Measurements from ENCODE around the gene RNF34. TPM values are rescaled to one million over a fixed set of nuclear protein-coding genes. Genes with fewer than 3 reads are reported as not detected.
"Not testable (repeated sequence)": the region's sequence is repeated elsewhere in the genome, so short reads cannot be mapped to it uniquely, and the experiment has no call there.

The RNF34 gene
- total RNA-seq, 1 donor from 2014 or later: 31.3 TPM

GRCh38 chr12:121378736-121379135, 21.2 kb upstream of the RNF34 start:
- H3K4me1 Mint-ChIP-seq (ENCODE audit: low read depth): no peaks in the 10 kb centered on the region

GRCh38 chr12:121379945-121380344, 20.0 kb upstream of the RNF34 start:
- no peak for DNase-seq (ENCODE audit: low spot score)
- H3K36me3 Mint-ChIP-seq (ENCODE audit: low read depth): no peaks in the 10 kb centered on the region
- TF ChIP-seq, protein P1, sequence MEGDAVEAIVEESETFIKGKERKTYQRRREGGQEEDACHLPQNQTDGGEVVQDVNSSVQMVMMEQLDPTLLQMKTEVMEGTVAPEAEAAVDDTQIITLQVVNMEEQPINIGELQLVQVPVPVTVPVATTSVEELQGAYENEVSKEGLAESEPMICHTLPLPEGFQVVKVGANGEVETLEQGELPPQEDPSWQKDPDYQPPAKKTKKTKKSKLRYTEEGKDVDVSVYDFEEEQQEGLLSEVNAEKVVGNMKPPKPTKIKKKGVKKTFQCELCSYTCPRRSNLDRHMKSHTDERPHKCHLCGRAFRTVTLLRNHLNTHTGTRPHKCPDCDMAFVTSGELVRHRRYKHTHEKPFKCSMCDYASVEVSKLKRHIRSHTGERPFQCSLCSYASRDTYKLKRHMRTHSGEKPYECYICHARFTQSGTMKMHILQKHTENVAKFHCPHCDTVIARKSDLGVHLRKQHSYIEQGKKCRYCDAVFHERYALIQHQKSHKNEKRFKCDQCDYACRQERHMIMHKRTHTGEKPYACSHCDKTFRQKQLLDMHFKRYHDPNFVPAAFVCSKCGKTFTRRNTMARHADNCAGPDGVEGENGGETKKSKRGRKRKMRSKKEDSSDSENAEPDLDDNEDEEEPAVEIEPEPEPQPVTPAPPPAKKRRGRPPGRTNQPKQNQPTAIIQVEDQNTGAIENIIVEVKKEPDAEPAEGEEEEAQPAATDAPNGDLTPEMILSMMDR (IDR thresholded peaks at IDR 0.05): no peak
- H3K4me1 Mint-ChIP-seq (ENCODE audit: low read depth): no peaks in the 10 kb centered on the region
- H3K4me3 Mint-ChIP-seq (ENCODE audit: unreplicated experiment): no peak overlapping the region
- no peak overlapping the region for H3K27ac Mint-ChIP-seq (ENCODE audit: unreplicated experiment)
- H3K9me3 Mint-ChIP-seq (ENCODE audit: low read depth): no peaks in the 10 kb centered on the region
- peaks cover 2% of the 10 kb centered on the region for H3K27me3 Mint-ChIP-seq (ENCODE audit: low read depth)

More at GRCh38 chr12:121378736-121379135, 21.2 kb upstream of the RNF34 start:
- H3K9me3 Mint-ChIP-seq (ENCODE audit: low read depth): no peaks in the 10 kb centered on the region
- H3K36me3 Mint-ChIP-seq (ENCODE audit: low read depth): no peaks in the 10 kb centered on the region
- peaks cover 2% of the 10 kb centered on the region for H3K27me3 Mint-ChIP-seq (ENCODE audit: low read depth)
- no peak overlapping the region for H3K4me3 Mint-ChIP-seq (ENCODE audit: unreplicated experiment)
- TF ChIP-seq, protein P1 (IDR thresholded peaks at IDR 0.05): no peak
- DNase-seq (ENCODE audit: low spot score): no peak
- no peak overlapping the region for H3K27ac Mint-ChIP-seq (ENCODE audit: unreplicated experiment)

- no peak overlapping the region for H3K4me3 Mint-ChIP-seq (ENCODE audit: unreplicated experiment)
- no peak overlapping the region for H3K27ac Mint-ChIP-seq (ENCODE audit: unreplicated experiment)
- H3K36me3 Mint-ChIP-seq (ENCODE audit: low read depth): no peaks in the 10 kb centered on the region
- no peaks in the 10 kb centered on the region for H3K4me1 Mint-ChIP-seq (ENCODE audit: low read depth)
- H3K9me3 Mint-ChIP-seq (ENCODE audit: low read depth): no peaks in the 10 kb centered on the region
- TF ChIP-seq, protein P1 (IDR thresholded peaks at IDR 0.05): peak; percentile 49
- DNase-seq (ENCODE audit: low spot score): no peak
- peaks cover 1% of the 10 kb centered on the region for H3K27me3 Mint-ChIP-seq (ENCODE audit: low read depth)
Observed at GRCh38 chr12:121383601-121384021, 16.3 kb upstream of the RNF34 start.

GRCh38 chr12:121384891-121385290, 15.0 kb upstream of the RNF34 start:
- not testable (repeated sequence) for H3K27ac Mint-ChIP-seq (ENCODE audit: unreplicated experiment); H3K27me3 Mint-ChIP-seq (ENCODE audit: low read depth); H3K9me3 Mint-ChIP-seq (ENCODE audit: low read depth); H3K4me1 Mint-ChIP-seq (ENCODE audit: low read depth); DNase-seq (ENCODE audit: low spot score); H3K4me3 Mint-ChIP-seq (ENCODE audit: unreplicated experiment); H3K36me3 Mint-ChIP-seq (ENCODE audit: low read depth)

DNA sequence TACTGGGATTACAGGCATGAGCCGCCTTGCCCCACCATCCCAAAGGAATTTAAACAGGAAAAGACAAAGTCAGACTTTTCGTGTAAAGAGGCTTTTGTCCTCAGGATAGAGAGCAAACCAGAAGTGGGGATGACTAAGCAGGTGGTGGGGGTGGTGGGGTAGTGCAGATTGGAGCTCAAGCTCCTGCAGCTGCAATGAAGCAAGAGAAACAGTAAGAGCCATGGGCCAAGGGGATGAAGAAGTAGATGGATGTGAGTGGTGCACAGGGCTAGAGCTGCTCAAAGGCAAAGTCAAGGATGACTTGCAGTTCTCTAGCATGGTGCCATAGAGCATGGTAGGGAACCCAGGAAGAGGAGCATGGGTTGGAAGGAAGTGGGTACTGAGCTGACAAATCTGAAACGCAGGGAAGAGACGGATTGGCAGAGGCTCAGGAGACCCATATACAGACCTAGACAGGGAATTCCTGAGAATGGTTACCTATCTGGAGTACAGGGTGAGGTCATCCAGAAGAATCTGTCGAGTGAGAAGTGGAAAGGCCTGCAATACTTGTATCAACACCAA, 11.4 kb upstream of the RNF34 start:
- TF ChIP-seq, protein P1 (IDR thresholded peaks at IDR 0.05): no peak
- DNase-seq (ENCODE audit: low spot score): no peak
- H3K27ac Mint-ChIP-seq (ENCODE audit: unreplicated experiment): no peak overlapping the region
- no peak overlapping the region for H3K4me3 Mint-ChIP-seq (ENCODE audit: unreplicated experiment)
- no peaks in the 10 kb centered on the region for H3K4me1 Mint-ChIP-seq (ENCODE audit: low read depth)
- no peaks in the 10 kb centered on the region for H3K36me3 Mint-ChIP-seq (ENCODE audit: low read depth)
- H3K27me3 Mint-ChIP-seq (ENCODE audit: low read depth): no peaks in the 10 kb centered on the region
- H3K9me3 Mint-ChIP-seq (ENCODE audit: low read depth): no peaks in the 10 kb centered on the region

GRCh38 chr12:121390856-121391255, 9.1 kb upstream of the RNF34 start:
- no peaks in the 10 kb centered on the region for H3K27me3 Mint-ChIP-seq (ENCODE audit: low read depth)
- no peak overlapping the region for H3K4me3 Mint-ChIP-seq (ENCODE audit: unreplicated experiment)
- no peaks in the 10 kb centered on the region for H3K36me3 Mint-ChIP-seq (ENCODE audit: low read depth)
- no peaks in the 10 kb centered on the region for H3K4me1 Mint-ChIP-seq (ENCODE audit: low read depth)
- H3K27ac Mint-ChIP-seq (ENCODE audit: unreplicated experiment): no peak overlapping the region
- DNase-seq (ENCODE audit: low spot score): no peak
- TF ChIP-seq, protein P1 (IDR thresholded peaks at IDR 0.05): no peak
- H3K9me3 Mint-ChIP-seq (ENCODE audit: low read depth): no peaks in the 10 kb centered on the region
